Neural cell (in vitro differentiated cells): ENCODE results near the gene GMDS. TPM values are rescaled to one million over a fixed set of nuclear protein-coding genes. Genes with fewer than 3 reads are reported as not detected.

Experiments
- H2AFZ ChIP-seq: fragments of 200-600, 300-800 bp; sonication (generic), shearing (Covaris generic); 2 replicates; pipeline ENCODE4 v1.6.0; 2014; ENCODE audit warnings: low read depth, mild to moderate bottlenecking, antibody characterized with exemption, low read length, moderate library complexity
- H3F3A ChIP-seq: fragments of 200-600 bp; shearing (Covaris generic); 2 replicates; pipeline ENCODE4 v1.6.1; 2016; ENCODE audit warnings: mild to moderate bottlenecking, moderate library complexity, mixed read lengths, antibody characterized with exemption, low read length; ENCODE audit not compliant: insufficient read depth, poor library complexity, severe bottlenecking
- H3K27ac ChIP-seq: fragments of 200-600, 300-800 bp; sonication (generic), shearing (Covaris generic); 2 replicates; pipeline ENCODE4 v1.5.1; 2014; ENCODE audit warnings: mild to moderate bottlenecking, low read length, moderate library complexity
- H3K27me3 ChIP-seq: fragments of 300-800, 200-600 bp; sonication (generic), shearing (Covaris generic); 2 replicates; pipeline ENCODE4 v1.6.0; 2014; ENCODE audit warnings: mild to moderate bottlenecking, low read depth, low read length, moderate library complexity; ENCODE audit not compliant: insufficient read depth
- H3K36me3 ChIP-seq: fragments of 300-800, 200-600 bp; sonication (generic), shearing (Covaris generic); 2 replicates; pipeline ENCODE4 v1.5.1; 2014; ENCODE audit warnings: mild to moderate bottlenecking, antibody characterized with exemption, low read length, moderate library complexity; ENCODE audit not compliant: insufficient read depth
- H3K4me2 ChIP-seq: fragments of 300-800, 200-600 bp; sonication (generic), shearing (Covaris generic); 2 replicates; pipeline ENCODE4 v1.6.0; 2014; ENCODE audit warnings: mild to moderate bottlenecking, low read length
- H3K4me3 ChIP-seq: fragments of 300-800, 200-600 bp; sonication (generic), shearing (Covaris generic); 2 replicates; pipeline ENCODE4 v1.5.1; 2014; ENCODE audit warnings: mild to moderate bottlenecking, low read length, moderate library complexity
- H3K79me2 ChIP-seq: fragments of 200-600 bp; shearing (Covaris generic); replicated peaks from 2 replicates; pipeline ENCODE4 v1.6.0; 2014; ENCODE audit warnings: mild to moderate bottlenecking, low read length, moderate library complexity; ENCODE audit not compliant: insufficient read depth
- H3K9ac ChIP-seq: fragments of 300-800, 200-600 bp; sonication (generic), shearing (Covaris generic); 2 replicates; pipeline ENCODE4 v1.6.1; 2016; ENCODE audit warnings: mild to moderate bottlenecking, low read length, mixed read lengths
- H3K9me2 ChIP-seq: fragments of 200-600 bp; shearing (Covaris generic); 2 replicates; pipeline ENCODE4 v1.6.1; 2016; ENCODE audit warnings: mild to moderate bottlenecking, low read length, mixed read lengths; ENCODE audit not compliant: insufficient read depth
- H3K9me3 ChIP-seq: fragments of 200-600, 300-800 bp; sonication (generic), shearing (Covaris generic); 2 replicates; pipeline ENCODE4 v1.6.1; 2016; ENCODE audit warnings: mild to moderate bottlenecking, mixed run types, low read length, moderate library complexity, mixed read lengths
- H4K20me1 ChIP-seq: fragments of 200-600 bp; shearing (Covaris generic); 2 replicates; pipeline ENCODE4 v1.6.1; 2016; ENCODE audit warnings: mild to moderate bottlenecking, mixed run types; ENCODE audit not compliant: insufficient read depth
- EP300 ChIP-seq: fragments of 450-650 bp; conservative IDR thresholded peaks from 2 replicates; pipeline ENCODE4 v1.6.1; 2014; ENCODE audit warnings: antibody characterized with exemption, mild to moderate bottlenecking, moderate library complexity; ENCODE audit not compliant: poor library complexity, severe bottlenecking
- EZH2 ChIP-seq: fragments of 200-600, 300-800 bp; shearing (Covaris generic), sonication (generic); IDR thresholded peaks from 2 replicates; pipeline ENCODE4 v1.6.1; 2014; ENCODE audit warnings: antibody characterized with exemption, low read length, borderline replicate concordance, mild to moderate bottlenecking; ENCODE audit not compliant: insufficient read depth, poor library complexity, severe bottlenecking
- MXI1 ChIP-seq: fragments of 450-650 bp; conservative IDR thresholded peaks from 2 replicates; pipeline ENCODE4 v1.6.1; 2014; ENCODE audit warnings: antibody characterized with exemption, mild to moderate bottlenecking; ENCODE audit not compliant: poor library complexity, severe bottlenecking
- POLR2AphosphoS5 ChIP-seq: IDR thresholded peaks from 2 replicates; pipeline ENCODE4 v1.6.1; 2012
- RAD21 ChIP-seq: fragments of 450-650 bp; conservative IDR thresholded peaks from 2 replicates; pipeline ENCODE4 v1.6.1; 2014; ENCODE audit warnings: antibody characterized with exemption, mild to moderate bottlenecking, moderate library complexity
- REST ChIP-seq: IDR thresholded peaks from 2 replicates; pipeline ENCODE4 v1.6.1; 2012; ENCODE audit warnings: borderline replicate concordance
- SMC3 ChIP-seq: fragments of 450-650 bp; conservative IDR thresholded peaks from 2 replicates; pipeline ENCODE4 v1.6.1; 2014; ENCODE audit warnings: antibody characterized with exemption, mild to moderate bottlenecking, moderate library complexity; ENCODE audit not compliant: poor library complexity
- TAF1 ChIP-seq: IDR thresholded peaks from 2 replicates; pipeline ENCODE4 v1.6.1; 2012; ENCODE audit warnings: low read depth
- polyA plus RNA-seq: library from polyadenylated mRNA; depleted of rRNA; stranded (reverse); fragments of >200 nt; gene quantifications from 2 replicates; pipeline ENCODE4 v1.2.3, GENCODE V29; 2014
- TF ChIP-seq, protein P1 (sequence below): fragments of 450-650 bp; IDR thresholded peaks from 2 replicates; pipeline ENCODE4 v1.5.1; 2014; ENCODE audit warnings: antibody characterized with exemption, mild to moderate bottlenecking, moderate library complexity; ENCODE audit not compliant: poor library complexity, severe bottlenecking

Gene GMDS
- polyA plus RNA-seq, 1 donor from 2014 or later = 11.4 TPM

- no peak overlapping the region for H3K4me3 ChIP-seq
- no peaks in the 10 kb centered on the region for H4K20me1 ChIP-seq
- no peak overlapping the region for H2AFZ ChIP-seq
- peaks cover 30% of the 10 kb centered on the region for H3K27me3 ChIP-seq
- no peak overlapping the region for H3K9ac ChIP-seq
- H3K4me2 ChIP-seq = no peak overlapping the region
- H3F3A ChIP-seq = no peaks in the 10 kb centered on the region
- TF ChIP-seq RAD21 = no peak
- TF ChIP-seq TAF1 = no peak
- no peak for TF ChIP-seq EZH2
- no peak for TF ChIP-seq REST
- TF ChIP-seq EP300 = no peak
- no peak for TF ChIP-seq POLR2AphosphoS5
- TF ChIP-seq, protein P1, sequence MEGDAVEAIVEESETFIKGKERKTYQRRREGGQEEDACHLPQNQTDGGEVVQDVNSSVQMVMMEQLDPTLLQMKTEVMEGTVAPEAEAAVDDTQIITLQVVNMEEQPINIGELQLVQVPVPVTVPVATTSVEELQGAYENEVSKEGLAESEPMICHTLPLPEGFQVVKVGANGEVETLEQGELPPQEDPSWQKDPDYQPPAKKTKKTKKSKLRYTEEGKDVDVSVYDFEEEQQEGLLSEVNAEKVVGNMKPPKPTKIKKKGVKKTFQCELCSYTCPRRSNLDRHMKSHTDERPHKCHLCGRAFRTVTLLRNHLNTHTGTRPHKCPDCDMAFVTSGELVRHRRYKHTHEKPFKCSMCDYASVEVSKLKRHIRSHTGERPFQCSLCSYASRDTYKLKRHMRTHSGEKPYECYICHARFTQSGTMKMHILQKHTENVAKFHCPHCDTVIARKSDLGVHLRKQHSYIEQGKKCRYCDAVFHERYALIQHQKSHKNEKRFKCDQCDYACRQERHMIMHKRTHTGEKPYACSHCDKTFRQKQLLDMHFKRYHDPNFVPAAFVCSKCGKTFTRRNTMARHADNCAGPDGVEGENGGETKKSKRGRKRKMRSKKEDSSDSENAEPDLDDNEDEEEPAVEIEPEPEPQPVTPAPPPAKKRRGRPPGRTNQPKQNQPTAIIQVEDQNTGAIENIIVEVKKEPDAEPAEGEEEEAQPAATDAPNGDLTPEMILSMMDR = no peak
- no peak for TF ChIP-seq MXI1
- no peak for TF ChIP-seq SMC3
- no peaks in the 10 kb centered on the region for H3K79me2 ChIP-seq
- H3K27ac ChIP-seq = no peak overlapping the region
- no peaks in the 10 kb centered on the region for H3K9me2 ChIP-seq
- H3K9me3 ChIP-seq = no peaks in the 10 kb centered on the region
- no peaks in the 10 kb centered on the region for H3K36me3 ChIP-seq
Measured at GRCh38 chr6:1631251-1631650, 614.2 kb downstream of the GMDS start.

DNA sequence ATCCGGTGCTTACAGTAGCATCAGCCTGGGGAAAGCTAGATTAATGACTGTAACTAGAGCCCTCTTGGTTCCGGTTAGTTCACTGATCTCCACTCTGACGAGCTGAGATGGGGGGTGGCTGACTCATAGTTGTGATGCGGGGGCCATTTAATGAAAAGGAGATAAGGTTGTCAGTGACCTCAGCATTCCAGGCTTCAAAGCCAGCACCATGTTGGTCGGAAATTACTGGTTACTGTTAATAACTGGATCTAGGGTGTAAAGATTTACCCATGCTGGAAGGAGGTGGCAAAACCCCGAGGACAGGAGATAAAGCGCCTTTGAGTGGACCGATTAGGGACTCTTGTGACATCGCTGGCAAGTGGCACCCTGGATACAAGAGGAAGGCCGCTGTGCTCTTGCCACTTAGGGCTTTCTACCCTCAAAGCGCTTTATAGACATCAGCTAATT lies 614.6 kb downstream of the GMDS start:
- Histone ChIP-seq H3K27ac (no peak overlapping the region), H3K9me3 (no peaks in the 10 kb centered on the region), H3K9ac (no peak overlapping the region), H3F3A (no peaks in the 10 kb centered on the region), H3K36me3 (no peaks in the 10 kb centered on the region), H4K20me1 (no peaks in the 10 kb centered on the region), H3K27me3 (peaks cover 35% of the 10 kb centered on the region), H3K79me2 (no peaks in the 10 kb centered on the region), H3K9me2 (no peaks in the 10 kb centered on the region), H2AFZ (no peak overlapping the region), H3K4me3 (no peak overlapping the region), H3K4me2 (no peak overlapping the region)
- TF ChIP-seq RAD21 (no peak), EZH2 (no peak), REST (no peak), EP300 (no peak), POLR2AphosphoS5 (no peak), TAF1 (no peak), SMC3 (no peak)
